IMR-90 (cell line): Measurements from ENCODE around the gene BTN3A1. TPM values are rescaled to one million over a fixed set of nuclear protein-coding genes. Genes with fewer than 3 reads are reported as not detected.

Source experiments
- ATAC-seq: fragments of 200-7000 bp; cut with Tn5 transposase; 2 replicates; pipeline ENCODE4 v1.9.1; 2020; ENCODE audit warnings: low read depth, mild to moderate bottlenecking, moderate library complexity
- BruUV-seq: library from RNA; stranded (reverse); fragments of 400-500 nt; replicated peaks from 2 replicates; lab custom pipeline; 2021; lab: Mats Ljungman, UMichigan
- CTCF ChIA-PET: fragments of 300-600 bp; formaldehyde crosslinking; extraction: SDS; loops from one replicate; lab custom pipeline; 2021; ENCODE audit warnings: antibody characterized with exemption; lab: Yijun Ruan, JAX
- POLR2A ChIA-PET: fragments of 300-600 bp; sonication (Branson Sonifier 250); formaldehyde crosslinking; loops from one replicate; lab custom pipeline; 2022; ENCODE audit warnings: antibody characterized with exemption; ENCODE audit not compliant: unreplicated experiment; lab: Charles Lee
- DNase-seq: peaks from one replicate; pipeline ENCODE4 v3.0.0; 2013
- H2AFZ ChIP-seq: replicated peaks from 2 replicates; pipeline ENCODE3; 2013; ENCODE audit warnings: low read length, mild to moderate bottlenecking; ENCODE audit not compliant: poor library complexity
- H2AK5ac ChIP-seq: 2 replicates; pipeline ENCODE4 v1.6.1; 2013; ENCODE audit warnings: low read depth, low read length, inconsistent platforms
- H2AK9ac ChIP-seq: replicated peaks from 2 replicates; pipeline ENCODE3; 2013; ENCODE audit warnings: mild to moderate bottlenecking, low read depth, low read length, moderate library complexity; ENCODE audit not compliant: poor library complexity
- H2BK120ac ChIP-seq: 2 replicates; pipeline ENCODE4 v1.6.1; 2013; ENCODE audit warnings: low read depth, low read length, inconsistent platforms
- H2BK15ac ChIP-seq: 3 replicates; pipeline ENCODE4 v1.6.1; 2013; ENCODE audit warnings: low read depth, low read length, inconsistent platforms
- H2BK20ac ChIP-seq: 2 replicates; pipeline ENCODE4 v1.6.1; 2013; ENCODE audit warnings: low read depth, mild to moderate bottlenecking, inconsistent platforms, low read length, moderate library complexity
- H2BK5ac ChIP-seq: 2 replicates; pipeline ENCODE4 v1.6.1; 2013; ENCODE audit warnings: mild to moderate bottlenecking, low read depth, low read length, inconsistent platforms; ENCODE audit not compliant: poor library complexity, severe bottlenecking
- H3K14ac ChIP-seq: replicated peaks from 2 replicates; pipeline ENCODE4 v1.6.1; 2013; ENCODE audit warnings: low read depth, low read length, inconsistent platforms
- H3K18ac ChIP-seq: 2 replicates; pipeline ENCODE4 v1.6.1; 2013; ENCODE audit warnings: low read depth, low read length, control low read depth
- H3K23ac ChIP-seq: 2 replicates; pipeline ENCODE4 v1.6.1; 2013; ENCODE audit warnings: low read depth, low read length, inconsistent platforms
- H3K27ac ChIP-seq: 2 replicates; pipeline ENCODE4 v1.5.1; 2013; ENCODE audit warnings: mild to moderate bottlenecking, control low read depth, low read length; ENCODE audit not compliant: insufficient read depth
- H3K27me3 ChIP-seq: 2 replicates; pipeline ENCODE4 v1.6.1; 2013; ENCODE audit warnings: low read length; ENCODE audit not compliant: control insufficient read depth, insufficient read depth
- H3K36me3 ChIP-seq: 2 replicates; pipeline ENCODE4 v1.6.1; 2013; ENCODE audit warnings: low read length, mixed read lengths; ENCODE audit not compliant: control insufficient read depth, insufficient read depth
- H3K4ac ChIP-seq: 2 replicates; pipeline ENCODE4 v1.6.1; 2013; ENCODE audit warnings: low read depth, low read length, inconsistent platforms
- H3K4me1 ChIP-seq: 2 replicates; pipeline ENCODE4 v1.6.1; 2013; ENCODE audit warnings: low read length, mixed read lengths; ENCODE audit not compliant: control insufficient read depth, insufficient read depth
- H3K4me2 ChIP-seq: 2 replicates; pipeline ENCODE4 v1.6.1; 2013; ENCODE audit warnings: low read depth, mild to moderate bottlenecking, control low read depth, low read length, moderate library complexity
- H3K4me3 ChIP-seq: 2 replicates; pipeline ENCODE4 v1.5.1; 2013; ENCODE audit warnings: low read depth, mild to moderate bottlenecking, control low read depth, low read length, moderate library complexity; ENCODE audit not compliant: insufficient read depth
- H3K56ac ChIP-seq: 2 replicates; pipeline ENCODE4 v1.6.1; 2013; ENCODE audit warnings: low read length, inconsistent platforms; ENCODE audit not compliant: insufficient read depth; ENCODE audit errors: extremely low read depth
- H3K79me1 ChIP-seq, 2 experiments: 2 replicates each; pipeline ENCODE4 v1.6.1; 2013; ENCODE audit warnings: low read length in 2 of 2, inconsistent platforms in 1 of 2, low read depth in 1 of 2
- H3K9ac ChIP-seq: 2 replicates; pipeline ENCODE4 v1.6.1; 2013; ENCODE audit warnings: low read depth, low read length, control low read depth
- H3K9me1 ChIP-seq: 2 replicates; pipeline ENCODE4 v1.6.1; 2013; ENCODE audit warnings: low read length, inconsistent platforms; ENCODE audit not compliant: insufficient read depth
- H3K9me3 ChIP-seq: 2 replicates; pipeline ENCODE4 v1.6.1; 2013; ENCODE audit warnings: low read length; ENCODE audit not compliant: control insufficient read depth, insufficient read depth
- H4K20me1 ChIP-seq: 2 replicates; pipeline ENCODE4 v1.6.1; 2013; ENCODE audit warnings: low read length, inconsistent platforms; ENCODE audit not compliant: insufficient read depth
- H4K5ac ChIP-seq: 2 replicates; pipeline ENCODE4 v1.6.1; 2013; ENCODE audit warnings: mild to moderate bottlenecking, low read depth, low read length, control low read depth
- H4K8ac ChIP-seq, 2 experiments: 2 replicates each; pipeline ENCODE4 v1.6.1; 2013; ENCODE audit warnings: low read depth in 2 of 2, low read length in 2 of 2, control low read depth in 1 of 2, inconsistent platforms in 1 of 2
- H4K91ac ChIP-seq: 2 replicates; pipeline ENCODE4 v1.6.1; 2013; ENCODE audit warnings: low read depth, low read length, inconsistent platforms; ENCODE audit not compliant: insufficient read depth
- CEBPB ChIP-seq: IDR thresholded peaks from 2 replicates; pipeline ENCODE4 v1.6.1; 2012; ENCODE audit warnings: low read depth, low read length, improper control_type of control experiment
- CHD1 ChIP-seq: IDR thresholded peaks from 2 replicates; pipeline ENCODE4 v1.6.1; 2012; ENCODE audit warnings: low read depth, low read length, improper control_type of control experiment
- FOS ChIP-seq: fragments of 150-350 bp; IDR thresholded peaks from 2 replicates; pipeline ENCODE4 v1.6.1; 2016; ENCODE audit warnings: low read depth, low read length
- MAFK ChIP-seq: IDR thresholded peaks from 2 replicates; pipeline ENCODE4 v1.6.1; 2012; ENCODE audit warnings: low read depth, low read length, improper control_type of control experiment
- MXI1 ChIP-seq: IDR thresholded peaks from 2 replicates; pipeline ENCODE4 v1.6.1; 2012; ENCODE audit warnings: low read depth, mild to moderate bottlenecking, low read length, moderate library complexity, borderline replicate concordance
- NFE2L2 ChIP-seq: fragments of 150-350 bp; IDR thresholded peaks from 2 replicates; pipeline ENCODE4 v1.6.1; 2016; ENCODE audit warnings: low read depth, mild to moderate bottlenecking, low read length
- POLR2A ChIP-seq: IDR thresholded peaks from 2 replicates; pipeline ENCODE4 v1.6.1; 2012; ENCODE audit warnings: mild to moderate bottlenecking, low read depth, low read length
- RAD21 ChIP-seq: IDR thresholded peaks from 2 replicates; pipeline ENCODE4 v1.6.1; 2012; ENCODE audit warnings: low read length, improper control_type of control experiment
- RCOR1 ChIP-seq: IDR thresholded peaks from 2 replicates; pipeline ENCODE4 v1.6.1; 2012; ENCODE audit warnings: mild to moderate bottlenecking, low read length, improper control_type of control experiment; ENCODE audit not compliant: insufficient replicate concordance
- SMC3 ChIP-seq: fragments of 150-350 bp; IDR thresholded peaks from 2 replicates; pipeline ENCODE4 v1.6.1; 2016; ENCODE audit warnings: low read depth, mild to moderate bottlenecking, antibody characterized with exemption, low read length, moderate library complexity
- WGBS, 2 experiments: methylation state at CpG; one replicate each; pipeline versions ENCODE4 v1.1.5 to v1.1.7; 2013; ENCODE audit warnings: missing lambda C conversion rate in 2 of 2; ENCODE audit not compliant: insufficient read length in 1 of 2; ENCODE audit errors: extremely low coverage in 2 of 2; 5-methylcytosine and 5-hydroxymethylcytosine counted together
- dilution Hi-C: fragments of 300-500 bp; cut with HindIII; formaldehyde crosslinking; loops from one replicate; pipeline ENCODE4 v1.14.3; 2018; ENCODE audit warnings: low sequenced_read_pairs; ENCODE audit not compliant: unreplicated experiment
- in situ Hi-C: fragments of 300-500 bp; cut with MboI; formaldehyde crosslinking; loops from 3 replicates; pipeline ENCODE4 v1.14.3; 2019; ENCODE audit warnings: low sequenced_read_pairs, inconsistent platforms, mixed read lengths
- intact Hi-C: fragments of 100-400 bp; cut with micrococcal nuclease; formaldehyde crosslinking; loops from 2 replicates; pipeline ENCODE4 v1.10.0; 2022
- polyA plus RNA-seq, 3 experiments: library from polyadenylated mRNA; depleted of rRNA; stranded (reverse); fragments of >200 nt; gene quantifications; 2 replicates each; pipeline ENCODE4 v1.2.3, GENCODE V29; 2012; ENCODE audit warnings: low replicate concordance in 1 of 3
- total RNA-seq: library from RNA; depleted of rRNA; stranded (reverse); fragments of >200 nt; gene quantifications from 2 replicates; pipeline ENCODE4 v1.2.3, GENCODE V29; 2012

BTN3A1 gene
- total and polyA plus RNA-seq, 2 of the 4 experiments (the other 2 are of a cell fraction), result 14.4 to 16.5 TPM

- no peak overlapping the region for H2AFZ ChIP-seq
- in situ Hi-C loops, result no loop called here
- CTCF ChIA-PET, result interaction anchor here (0.6 kb wide), 1 partner anchor 206 kb away, joined by 5 read pairs; no protein-coding TSS in a partner anchor
Measured at GRCh38 chr6:26372308-26373144, 29.5 kb upstream of the BTN3A1 start.

More at GRCh38 chr6:26372308-26373144, 29.5 kb upstream of the BTN3A1 start:
- Histone ChIP-seq H3K4me1 (no peaks in the 10 kb centered on the region), H3K79me1 (no peaks in the 10 kb centered on the region), H2AK9ac (no peak overlapping the region), H3K14ac (no peak overlapping the region), H3K4me2 (no peak overlapping the region), H3K4me3 (no peak overlapping the region), H3K9me3 (no peaks in the 10 kb centered on the region), H3K56ac (no peak overlapping the region), H4K8ac (no peak overlapping the region), H2AK5ac (no peak overlapping the region), H2BK120ac (no peak overlapping the region), H2BK5ac (no peak overlapping the region), H4K91ac (no peak overlapping the region), H2BK20ac (no peak overlapping the region), H3K18ac (no peak overlapping the region), H3K9ac (no peak overlapping the region), H2BK15ac (no peak overlapping the region), H3K27me3 (no peaks in the 10 kb centered on the region), H3K23ac (no peak overlapping the region), H3K9me1 (peaks cover 5% of the 10 kb centered on the region; the same call in 1 of the 2 replicates), H3K4ac (no peak overlapping the region), H3K27ac (no peak overlapping the region), H4K5ac (no peak overlapping the region), H3K36me3 (peaks cover 5% of the 10 kb centered on the region; the same call in 1 of the 2 replicates), H4K20me1 (no peaks in the 10 kb centered on the region)
- no peak for DNase-seq
- no peak for ATAC-seq
- TF ChIP-seq MXI1, result no peak
- no peak for TF ChIP-seq MAFK
- no peak for TF ChIP-seq NFE2L2
- no peak for TF ChIP-seq CEBPB
- TF ChIP-seq RAD21, result no peak
- no peak for TF ChIP-seq POLR2A
- TF ChIP-seq CHD1, result no peak
- no peak for TF ChIP-seq FOS
- TF ChIP-seq SMC3, result no peak
- no peak for TF ChIP-seq RCOR1
- intact Hi-C loops (no loop called here), dilution Hi-C loops (no loop called here)
- BruUV-seq, result no TSS peak
- POLR2A ChIA-PET, result no interaction called here
- 100% methylated on average over 1 of the region's 12 CpGs; no CpG with 5 or more reads in 1 of the 2 experiments for WGBS, 2 experiments
